Measurements from ENCODE around the gene KLK13.

- TF ChIP-seq FOXM1 (IDR thresholded peaks at IDR 0.05; ENCODE audit: low read depth) (no peak), USF2 (IDR thresholded peaks at IDR 0.05; ENCODE audit: borderline replicate concordance, low read depth, low read length) (no peak), SMC3 (IDR thresholded peaks at IDR 0.05; ENCODE audit: low read depth, low read length) (no peak), FOXJ3 (CRISPR knock-in tag; IDR thresholded peaks at IDR 0.05) (no peak), JUND (IDR thresholded peaks at IDR 0.05) (no peak), YY1 (IDR thresholded peaks at IDR 0.05; ENCODE audit: low read depth) (no peak), MEF2A (IDR thresholded peaks at IDR 0.05; ENCODE audit: borderline replicate concordance, low read depth) (no peak), POLR2AphosphoS5 (IDR thresholded peaks at IDR 0.05; ENCODE audit: low read depth, low read length) (no peak), RCOR1 (IDR thresholded peaks at IDR 0.05; ENCODE audit: low read length) (no peak), CTCF (IDR thresholded peaks at IDR 0.05) (no peak), FOSL2 (IDR thresholded peaks at IDR 0.05; ENCODE audit: borderline replicate concordance, low read depth) (no peak)
Observed at GRCh38 chr19:51086153-51086850, 21.4 kb upstream of the KLK13 start.

Measured in SK-N-SH (cell line).